Colonic mucosa (tissue), 4 donors: ENCODE measurements around the gene SMYD5. TPM values are rescaled to one million over a fixed set of nuclear protein-coding genes. Genes with fewer than 3 reads are reported as not detected.

ENCODE experiments used
- DNase-seq: peaks from one replicate; pipeline ENCODE4 v3.0.0-alpha.2; 2020
- H3K27ac ChIP-seq: fragments of 200-600 bp; one replicate; pipeline ENCODE4 v1.8.0; 2021
- H3K27me3 ChIP-seq: fragments of 200-600 bp; one replicate; pipeline ENCODE4 v1.8.0; 2021
- H3K36me3 ChIP-seq: fragments of 200-600 bp; one replicate; pipeline ENCODE4 v1.8.0; 2021
- H3K4me1 ChIP-seq: fragments of 200-600 bp; one replicate; pipeline ENCODE4 v1.8.0; 2021; ENCODE audit warnings: mild to moderate bottlenecking
- H3K4me3 ChIP-seq: fragments of 200-600 bp; one replicate; pipeline ENCODE4 v1.8.0; 2021
- H3K9ac ChIP-seq, 2 donors: one replicate each; pipeline ENCODE4 v1.7.0; 2013; ENCODE audit warnings: control low read depth in 2 of 2, low read depth in 2 of 2, low read length in 2 of 2
- H3K9me3 ChIP-seq: fragments of 200-600 bp; one replicate; pipeline ENCODE4 v1.8.0; 2021
- CTCF ChIP-seq: fragments of 200-600 bp; IDR thresholded peaks from one replicate; pipeline ENCODE4 v1.8.0; 2022; ENCODE audit warnings: antibody characterized with exemption, mild to moderate bottlenecking
- intact Hi-C: fragments of 100-400 bp; cut with DNase I; formaldehyde crosslinking; loops from one replicate; pipeline ENCODE4 v1.14.1; 2022
- total RNA-seq, 2 donors: library from RNA; stranded (reverse); fragmentation: NEBNext Ultra II Directional in 1 of 2; extraction: Animal tissue kit (Norgen Biotek cat#: 25700) in 1 of 2; gene quantifications; one replicate each; pipeline ENCODE4 v1.2.1, GENCODE V29; 2021
- donor health status: healthy.
- donor health status: DM: no; HTN: no; CAD: no.
- donor health status: DM: no; HTN: no; CAD: no.

SMYD5 gene
- total RNA-seq, 2 donors from 2014 or later: 9.4 to 18.9 TPM

DNA sequence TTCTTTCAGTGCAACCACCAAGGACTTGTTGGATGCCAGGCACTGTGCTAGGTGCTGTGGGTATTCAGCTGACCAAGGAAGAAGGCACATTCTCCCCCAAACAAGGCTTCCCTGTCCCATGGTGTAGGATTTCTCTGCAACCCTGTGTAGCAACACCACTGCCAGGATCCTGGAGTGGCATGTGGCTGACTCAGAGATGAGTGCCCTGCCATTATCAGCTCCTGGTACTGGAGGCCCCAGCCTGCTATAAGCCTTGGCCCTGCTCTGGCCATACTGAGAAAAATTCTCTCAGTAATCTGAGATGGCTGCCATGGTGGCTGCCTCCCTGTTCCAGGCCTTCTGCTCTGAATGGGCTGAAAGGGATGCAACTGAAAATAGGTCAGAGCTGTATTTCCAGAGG, 4.3 kb downstream of the SMYD5 start:
- no peaks in the 10 kb centered on the region for H3K36me3 ChIP-seq
- H3K9me3 ChIP-seq: no peaks in the 10 kb centered on the region
- no peak for TF ChIP-seq CTCF
- H3K4me1 ChIP-seq: no peaks in the 10 kb centered on the region
- H3K27me3 ChIP-seq: no peaks in the 10 kb centered on the region
- no peak overlapping the region for H3K27ac ChIP-seq
- no peak overlapping the region for H3K4me3 ChIP-seq
- no peak overlapping the region for H3K9ac ChIP-seq
- intact Hi-C loops: no loop called here
- DNase-seq: no peak

- H3K27me3 ChIP-seq: no peaks in the 10 kb centered on the region
- H3K4me1 ChIP-seq: no peaks in the 10 kb centered on the region
- H3K9me3 ChIP-seq: no peaks in the 10 kb centered on the region
- H3K27ac ChIP-seq: no peak overlapping the region
- no peak for TF ChIP-seq CTCF
- H3K9ac ChIP-seq: no peak overlapping the region
- intact Hi-C loops: no loop called here
- H3K36me3 ChIP-seq: no peaks in the 10 kb centered on the region
- no peak for DNase-seq
- no peak overlapping the region for H3K4me3 ChIP-seq
These were observed 9.8 kb downstream of the SMYD5 start for GRCh38 chr2:73223821-73224220.

- H3K9ac ChIP-seq: no peak overlapping the region
- intact Hi-C loops: no loop called here
- DNase-seq: no peak
- H3K9me3 ChIP-seq: no peaks in the 10 kb centered on the region
- H3K4me3 ChIP-seq: no peak overlapping the region
- TF ChIP-seq CTCF: no peak
- H3K27me3 ChIP-seq: no peaks in the 10 kb centered on the region
- H3K36me3 ChIP-seq: no peaks in the 10 kb centered on the region
- no peaks in the 10 kb centered on the region for H3K4me1 ChIP-seq
- no peak overlapping the region for H3K27ac ChIP-seq
These were observed 11.7 kb downstream of the SMYD5 start for GRCh38 chr2:73225513-73226360.

- DNase-seq: no peak
- intact Hi-C loops: no loop called here
- H3K27me3 ChIP-seq: no peaks in the 10 kb centered on the region
- no peaks in the 10 kb centered on the region for H3K36me3 ChIP-seq
- no peak overlapping the region for H3K9ac ChIP-seq
- no peaks in the 10 kb centered on the region for H3K9me3 ChIP-seq
- H3K4me3 ChIP-seq: no peak overlapping the region
- H3K4me1 ChIP-seq: no peaks in the 10 kb centered on the region
- H3K27ac ChIP-seq: no peak overlapping the region
- no peak for TF ChIP-seq CTCF
These were observed 13.0 kb downstream of the SMYD5 start for GRCh38 chr2:73227086-73227485.

DNA sequence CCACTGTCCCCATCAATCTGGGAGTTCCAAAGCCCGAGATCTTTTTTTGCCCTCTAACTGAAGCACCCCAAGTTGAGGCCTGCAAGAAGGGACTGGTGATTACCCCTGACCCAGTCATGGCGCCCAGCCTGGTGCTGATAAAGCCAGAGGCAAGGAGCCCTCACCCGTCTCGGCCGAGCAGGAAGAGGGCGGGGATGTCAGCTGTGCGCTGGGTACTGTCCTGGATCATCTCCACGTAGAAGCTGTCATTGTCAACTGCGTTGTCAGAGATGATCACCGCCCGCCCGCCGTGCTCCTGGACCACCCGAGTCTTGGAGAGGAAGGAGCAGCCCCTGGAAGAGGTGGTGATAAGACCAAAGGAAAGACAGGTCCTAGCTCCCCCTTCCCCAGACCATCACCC, 14.6 kb downstream of the SMYD5 start:
- no peaks in the 10 kb centered on the region for H3K36me3 ChIP-seq
- intact Hi-C loops: no loop called here

More for the DNA sequence above, 14.6 kb downstream of the SMYD5 start:
- DNase-seq: no peak
- Histone ChIP-seq H3K4me3 (no peak overlapping the region), H3K27ac (no peak overlapping the region), H3K9me3 (no peaks in the 10 kb centered on the region), H3K27me3 (no peaks in the 10 kb centered on the region), H3K4me1 (no peaks in the 10 kb centered on the region), H3K9ac (no peak overlapping the region)
- no peak for TF ChIP-seq CTCF
